Measurements from ENCODE around the gene ADAM15.

ADAM15 gene

GRCh38 chr1:155052439-155053395, 1.6 kb downstream of the ADAM15 start:
- peak; percentile 73 for DNase-seq

- DNase-seq, result no peak
Measured at GRCh38 chr1:155053531-155054105, 2.5 kb downstream of the ADAM15 start.

DNA sequence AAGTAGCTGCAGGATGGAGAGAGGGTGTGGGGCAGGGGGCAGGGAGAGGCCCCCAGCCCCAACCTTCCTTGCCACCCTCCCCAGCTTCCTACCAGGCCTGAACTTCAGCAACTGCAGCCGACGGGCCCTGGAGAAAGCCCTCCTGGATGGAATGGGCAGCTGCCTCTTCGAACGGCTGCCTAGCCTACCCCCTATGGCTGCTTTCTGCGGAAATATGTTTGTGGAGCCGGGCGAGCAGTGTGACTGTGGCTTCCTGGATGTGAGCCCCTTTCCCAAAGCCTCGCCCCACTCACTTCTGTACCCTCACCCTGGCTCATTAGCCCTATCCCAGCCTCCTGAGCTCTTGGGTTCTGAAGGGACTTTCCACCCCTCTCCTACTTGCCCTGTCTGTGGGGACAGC, 6.0 kb downstream of the ADAM15 start:
- DNase-seq, result no peak

DNA sequence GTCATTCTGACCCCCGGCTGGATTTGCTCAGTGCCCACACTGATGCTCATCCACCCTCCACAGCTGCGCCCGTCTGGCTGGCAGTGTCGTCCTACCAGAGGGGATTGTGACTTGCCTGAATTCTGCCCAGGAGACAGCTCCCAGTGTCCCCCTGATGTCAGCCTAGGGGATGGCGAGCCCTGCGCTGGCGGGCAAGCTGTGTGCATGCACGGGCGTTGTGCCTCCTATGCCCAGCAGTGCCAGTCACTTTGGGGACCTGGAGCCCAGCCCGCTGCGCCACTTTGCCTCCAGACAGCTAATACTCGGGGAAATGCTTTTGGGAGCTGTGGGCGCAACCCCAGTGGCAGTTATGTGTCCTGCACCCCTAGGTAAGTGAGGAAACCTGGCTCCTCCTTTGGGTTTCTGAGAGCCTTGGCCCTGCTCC, 6.7 kb downstream of the ADAM15 start:
- DNase-seq, result no peak

GRCh38 chr1:155060736-155061135, 9.6 kb downstream of the ADAM15 start:
- no peak for DNase-seq

DNA sequence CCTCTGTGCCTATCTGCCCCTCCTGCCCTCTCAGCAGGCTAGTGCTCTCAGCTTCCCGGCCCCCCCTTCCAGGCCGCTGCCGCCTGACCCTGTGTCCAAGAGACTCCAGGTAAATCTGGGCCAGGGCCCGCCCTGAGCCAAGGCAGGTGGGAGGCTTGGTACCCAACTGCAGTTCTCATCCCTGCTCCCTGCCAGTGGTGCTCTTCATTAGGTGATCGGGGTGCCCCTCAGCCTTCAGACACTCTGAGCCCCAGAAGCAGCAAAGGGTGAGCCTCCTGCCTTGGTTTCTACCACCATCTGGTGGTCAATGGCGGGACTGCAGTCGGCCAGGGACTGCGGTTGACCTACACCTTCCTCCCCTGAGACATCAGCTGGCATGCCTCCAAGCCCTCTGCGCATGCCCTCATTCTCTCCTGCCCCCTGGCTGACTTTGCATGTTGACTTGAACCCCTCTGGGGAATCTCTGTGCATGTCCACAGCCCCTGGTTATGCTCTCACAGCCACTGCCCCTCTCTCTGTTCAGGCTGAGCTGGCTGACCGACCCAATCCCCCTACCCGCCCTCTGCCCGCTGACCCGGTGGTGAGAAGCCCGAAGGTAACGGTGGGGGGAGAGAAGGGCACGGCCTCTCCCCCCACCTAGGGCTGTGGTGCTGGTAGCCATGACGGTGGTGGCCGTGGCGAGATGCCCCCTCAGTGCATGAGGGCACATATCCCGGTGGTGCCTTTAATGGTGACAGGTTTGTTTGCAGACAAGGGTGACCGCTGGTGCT, 10.4 kb downstream of the ADAM15 start:
- DNase-seq, result peak; percentile 98

DNA sequence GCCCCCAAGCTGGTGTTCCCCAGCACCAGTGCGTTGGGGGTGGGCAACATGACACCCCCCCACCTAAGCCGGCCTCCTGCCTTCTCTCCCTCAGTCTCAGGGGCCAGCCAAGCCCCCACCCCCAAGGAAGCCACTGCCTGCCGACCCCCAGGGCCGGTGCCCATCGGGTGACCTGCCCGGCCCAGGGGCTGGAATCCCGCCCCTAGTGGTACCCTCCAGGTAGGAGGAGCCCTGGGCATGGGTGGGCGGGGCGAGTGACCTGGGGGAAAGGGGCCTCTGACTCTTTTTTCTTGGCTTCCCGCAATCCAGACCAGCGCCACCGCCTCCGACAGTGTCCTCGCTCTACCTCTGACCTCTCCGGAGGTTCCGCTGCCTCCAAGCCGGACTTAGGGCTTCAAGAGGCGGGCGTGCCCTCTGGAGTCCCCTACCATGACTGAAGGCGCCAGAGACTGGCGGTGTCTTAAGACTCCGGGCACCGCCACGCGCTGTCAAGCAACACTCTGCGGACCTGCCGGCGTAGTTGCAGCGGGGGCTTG, 11.1 kb downstream of the ADAM15 start:
- no peak for DNase-seq

GRCh38 chr1:155062702-155063411, 11.7 kb downstream of the ADAM15 start:
- peak; percentile 90 for DNase-seq

DNA sequence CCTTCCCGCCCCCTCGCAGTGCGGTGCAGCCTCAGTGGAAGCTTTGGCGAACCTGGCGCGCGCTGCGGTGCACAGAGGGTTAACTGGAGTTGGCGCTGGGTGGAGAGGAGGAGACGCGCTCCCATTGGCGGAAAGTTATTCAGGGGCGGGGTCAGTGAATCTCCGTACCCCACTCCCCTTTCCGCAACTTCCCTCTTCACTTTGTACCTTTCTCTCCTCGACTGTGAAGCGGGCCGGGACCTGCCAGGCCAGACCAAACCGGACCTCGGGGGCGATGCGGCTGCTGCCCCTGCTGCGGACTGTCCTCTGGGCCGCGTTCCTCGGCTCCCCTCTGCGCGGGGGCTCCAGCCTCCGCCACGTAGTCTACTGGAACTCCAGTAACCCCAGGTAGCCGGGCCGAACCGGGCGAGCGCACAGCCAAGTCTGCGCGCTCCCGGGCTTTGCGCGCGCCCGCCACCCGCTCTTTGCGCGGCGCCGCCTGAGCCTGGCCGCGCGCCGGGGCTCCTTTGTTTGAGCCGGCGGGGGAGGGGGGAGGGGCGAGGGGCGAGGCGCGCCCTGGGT, 12.5 kb downstream of the ADAM15 start, which contains the start of gene EFNA4:
TSS of gene EFNA4 (plus strand) at position 191 of the 561 bp plus-strand sequence. CDS start at position 275, 84 bp downstream.
- peak; percentile 94 for DNase-seq

- peak; percentile 73 for DNase-seq
Measured at GRCh38 chr1:155064111-155064831, 13.2 kb downstream of the ADAM15 start.

GRCh38 chr1:155064832-155065429, 13.8 kb downstream of the ADAM15 start:
- DNase-seq, result no peak

DNA sequence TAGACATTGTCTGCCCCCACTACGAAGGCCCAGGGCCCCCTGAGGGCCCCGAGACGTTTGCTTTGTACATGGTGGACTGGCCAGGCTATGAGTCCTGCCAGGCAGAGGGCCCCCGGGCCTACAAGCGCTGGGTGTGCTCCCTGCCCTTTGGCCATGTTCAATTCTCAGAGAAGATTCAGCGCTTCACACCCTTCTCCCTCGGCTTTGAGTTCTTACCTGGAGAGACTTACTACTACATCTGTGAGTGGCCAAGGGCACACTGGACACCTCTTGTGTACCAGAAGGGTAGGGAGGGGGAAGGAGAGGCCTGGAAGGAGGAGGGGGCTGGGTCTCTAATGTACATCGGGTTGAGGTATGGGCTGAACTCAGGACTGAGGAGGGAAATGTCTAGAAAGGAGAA, 15.7 kb downstream of the ADAM15 start:
- DNase-seq, result no peak

GRCh38 chr1:155068599-155068998, 17.5 kb downstream of the ADAM15 start:
- no peak for DNase-seq

- DNase-seq, result no peak
Measured at GRCh38 chr1:155069551-155070157, 18.5 kb downstream of the ADAM15 start.

DNA sequence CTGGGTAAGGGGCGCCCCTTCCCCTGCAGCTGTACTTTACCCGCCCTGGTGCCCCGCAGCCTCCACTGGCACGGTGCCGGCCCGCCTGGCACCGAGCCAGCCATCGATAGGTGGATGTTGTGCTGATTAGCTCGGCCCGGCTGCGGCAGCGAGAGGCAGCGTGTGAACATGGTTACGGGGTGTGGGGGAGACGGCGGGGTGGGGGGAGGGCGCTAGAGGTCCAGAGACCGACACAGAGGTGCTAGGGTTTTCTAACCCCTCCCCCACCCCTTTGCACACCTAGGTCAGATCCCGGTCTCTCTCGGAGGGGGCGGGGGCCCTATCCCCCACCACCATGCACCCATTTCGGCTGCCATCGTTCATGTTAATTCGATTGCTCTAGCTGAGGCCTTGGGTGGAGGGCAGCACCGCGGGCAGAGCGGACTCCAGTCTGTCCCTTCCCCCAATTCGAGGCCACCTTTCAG, 19.1 kb downstream of the ADAM15 start:
- DNase-seq, result no peak

DNA sequence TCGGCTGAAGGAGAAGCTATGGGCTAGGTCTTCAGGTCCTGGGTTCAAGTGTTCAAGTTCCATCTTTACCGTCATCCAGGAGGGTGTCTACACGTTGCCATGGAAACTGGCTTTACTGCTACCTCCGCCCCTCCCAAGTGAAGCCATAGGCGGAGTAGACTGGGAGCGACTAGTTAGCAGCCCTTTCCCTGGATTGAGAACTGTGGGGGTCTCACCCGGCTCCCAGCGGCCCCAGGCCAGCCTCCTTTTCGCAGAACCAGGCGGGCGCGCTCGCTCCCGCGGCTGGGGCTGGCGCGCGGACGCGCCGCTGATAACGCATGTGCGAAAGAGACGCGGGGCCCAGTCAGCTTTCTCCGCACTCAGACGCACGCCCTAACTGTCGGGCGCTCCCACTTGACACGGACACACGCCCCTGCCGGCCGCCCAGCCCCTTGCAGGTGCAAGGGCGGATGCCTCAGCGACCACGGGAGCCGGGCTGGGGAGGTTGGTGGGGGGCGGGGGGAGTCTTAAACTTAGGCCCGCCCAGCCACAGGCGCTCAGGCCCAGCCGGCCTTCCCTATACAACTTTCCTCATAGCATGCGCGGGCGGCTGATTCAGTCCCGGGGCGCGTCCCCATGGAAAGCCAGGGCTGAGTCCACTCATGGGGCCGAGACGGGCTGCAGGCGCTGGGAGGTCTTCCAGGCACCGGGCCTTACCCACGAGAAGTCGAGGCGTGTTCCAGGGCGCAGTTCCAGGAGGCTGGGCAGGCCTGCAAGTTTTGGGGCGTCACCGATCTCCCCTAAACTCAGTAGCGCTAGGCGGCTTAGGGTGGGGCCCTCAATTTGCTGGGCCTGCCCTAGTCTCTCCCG, 19.8 kb downstream of the ADAM15 start:
- DNase-seq, result peak; percentile 90

DNA sequence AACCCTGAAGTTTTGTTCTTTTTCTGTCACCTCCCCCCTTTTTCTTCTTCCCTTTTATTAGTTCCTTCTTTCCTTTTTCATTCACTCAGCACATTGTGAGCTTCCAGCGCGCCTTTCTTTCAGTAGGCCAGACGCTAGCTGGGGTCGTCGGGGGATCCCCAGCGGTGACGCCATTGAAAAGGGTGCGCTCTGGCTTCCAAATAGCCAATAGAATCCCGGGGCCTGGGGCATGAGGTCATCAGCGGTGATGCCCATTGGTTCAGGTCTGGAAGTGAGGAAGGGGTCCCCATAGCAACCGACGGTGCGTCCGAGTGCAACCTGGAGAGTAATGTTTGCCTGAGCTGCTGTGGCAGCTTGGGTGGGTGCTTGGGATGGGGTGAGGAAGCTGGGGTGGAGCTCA, 20.6 kb downstream of the ADAM15 start:
- DNase-seq, result no peak

GRCh38 chr1:155072531-155073289, 21.6 kb downstream of the ADAM15 start:
- no peak for DNase-seq

Measured in activated effector memory CD4-positive, alpha-beta T cell treated with anti-CD3 and anti-CD28 coated beads, Interleukin-2, amount 50 U/mL, for 16 hours (primary cell).